ENCODE data around the gene GRIN2A. TPM values are rescaled to one million over a fixed set of nuclear protein-coding genes. Genes with fewer than 3 reads are reported as not detected.

GRIN2A gene
- total RNA-seq, 1 donor from 2014 or later: not detected

- intact Hi-C loops (cut with micrococcal nuclease): no loop called here
Observed at GRCh38 chr16:10036956-10037355, 145.3 kb downstream of the GRIN2A start.

DNA sequence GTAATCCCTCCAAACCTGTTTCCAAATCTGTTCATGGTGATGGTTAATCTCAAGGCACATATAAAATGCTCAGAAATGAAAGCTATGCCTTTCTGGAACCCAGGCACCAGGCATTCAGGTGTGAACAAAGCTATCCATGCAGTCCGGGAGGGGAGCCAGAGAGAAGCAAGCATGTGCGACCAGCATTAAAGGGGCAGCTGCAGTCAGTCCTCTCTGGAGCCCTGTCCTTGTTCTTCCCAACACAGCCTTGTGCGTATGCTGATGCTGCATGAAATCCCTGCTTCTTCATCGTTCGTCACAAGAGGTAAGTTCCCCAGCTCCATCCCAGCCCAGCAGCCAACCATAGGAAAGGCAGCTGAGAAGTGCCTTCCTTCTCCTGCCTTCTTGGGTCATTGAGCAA, 148.7 kb downstream of the GRIN2A start:
- intact Hi-C loops (cut with micrococcal nuclease): no loop called here

- intact Hi-C loops (cut with micrococcal nuclease): no loop called here
Observed at GRCh38 chr16:10031955-10032354, 150.3 kb downstream of the GRIN2A start.

DNA sequence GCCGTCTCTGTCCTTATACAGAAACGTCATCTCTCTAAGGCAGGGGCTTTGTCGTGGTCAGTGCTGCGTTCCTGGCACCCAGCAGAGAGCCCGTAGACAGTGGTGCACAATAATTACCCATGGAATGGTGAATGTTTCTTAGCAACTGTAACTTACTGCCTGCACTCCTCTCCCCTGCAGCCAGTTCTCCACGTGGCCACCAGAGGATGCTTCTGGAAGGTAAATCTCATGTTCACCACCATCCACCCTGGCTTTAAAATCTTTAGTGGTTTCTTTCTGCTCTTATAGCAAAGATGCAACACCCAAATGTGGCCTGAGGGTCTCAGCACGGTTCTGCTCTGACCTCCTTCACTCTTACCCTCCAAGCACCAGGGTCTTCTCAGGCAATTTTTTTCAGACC, 150.8 kb downstream of the GRIN2A start:
- intact Hi-C loops (cut with micrococcal nuclease): no loop called here

DNA sequence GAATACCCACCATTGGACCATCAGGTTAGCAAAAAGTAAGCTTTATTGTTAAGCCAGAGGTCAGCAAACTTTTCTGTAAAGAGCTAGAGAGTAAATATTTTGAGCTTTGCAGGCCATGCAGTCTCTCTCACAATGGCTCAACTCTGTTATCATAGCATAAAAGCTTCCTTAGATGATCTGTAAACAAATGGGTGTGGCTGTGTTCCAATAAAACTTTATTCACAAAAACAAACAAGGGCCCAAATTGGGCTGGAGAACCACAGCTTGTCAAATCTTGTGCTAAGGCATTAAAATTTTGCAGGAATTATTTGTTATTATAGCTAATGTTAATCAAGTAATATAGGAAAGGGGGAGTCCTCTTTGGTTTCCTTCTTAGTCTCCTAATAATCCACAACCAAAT, 153.6 kb downstream of the GRIN2A start:
- intact Hi-C loops (cut with micrococcal nuclease): no loop called here

DNA sequence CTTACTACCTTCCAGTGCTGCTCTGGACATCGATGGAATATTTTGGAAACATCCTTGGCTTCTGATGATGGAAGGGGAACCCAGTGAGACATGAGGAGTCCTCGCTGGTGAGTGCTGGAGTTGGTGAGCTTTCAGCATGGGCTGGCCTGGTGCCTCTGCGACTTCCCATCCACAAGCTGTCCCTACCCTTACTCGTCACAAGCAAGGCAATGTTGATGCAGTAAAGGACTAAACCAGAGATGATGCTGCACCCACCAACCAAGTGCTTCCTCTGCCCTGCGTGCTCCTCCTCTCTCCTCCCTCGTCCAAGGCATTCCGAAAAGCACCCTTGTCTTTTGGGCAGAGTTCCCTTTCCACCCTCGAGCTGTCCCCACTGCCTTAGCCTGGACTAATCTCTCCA, 154.7 kb downstream of the GRIN2A start:
- intact Hi-C loops (cut with micrococcal nuclease): no loop called here

- intact Hi-C loops (cut with micrococcal nuclease): no loop called here
Observed at GRCh38 chr16:10026593-10026992, 155.6 kb downstream of the GRIN2A start.

GRCh38 chr16:10022098-10022497, 160.1 kb downstream of the GRIN2A start:
- intact Hi-C loops (cut with micrococcal nuclease): no loop called here

GRCh38 chr16:10020866-10021265, 161.4 kb downstream of the GRIN2A start:
- intact Hi-C loops (cut with micrococcal nuclease): no loop called here

GRCh38 chr16:10016752-10017151, 165.5 kb downstream of the GRIN2A start:
- intact Hi-C loops (cut with micrococcal nuclease): no loop called here

GRCh38 chr16:10015397-10015796, 166.8 kb downstream of the GRIN2A start:
- intact Hi-C loops (cut with micrococcal nuclease): no loop called here

GRCh38 chr16:10013774-10014173, 168.5 kb downstream of the GRIN2A start:
- intact Hi-C loops (cut with micrococcal nuclease): no loop called here

DNA sequence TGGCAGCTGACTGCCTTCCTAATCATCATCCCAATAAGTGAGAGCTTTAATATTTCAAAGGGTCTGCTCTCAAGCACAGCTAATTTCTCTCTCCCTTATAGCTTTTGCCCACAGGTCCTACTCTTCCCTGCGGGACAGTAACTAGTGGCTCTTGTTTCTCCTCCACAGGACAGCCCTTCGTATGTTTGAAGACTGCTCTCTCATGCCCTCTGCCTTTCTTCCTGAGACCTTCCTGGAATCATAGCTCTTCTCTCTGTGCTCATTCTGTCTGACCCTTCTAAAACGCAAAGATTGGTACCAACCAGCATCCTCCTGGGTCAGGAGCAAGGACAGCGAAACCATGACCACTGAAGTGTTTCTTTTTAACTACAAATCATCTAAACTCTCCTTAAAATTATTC, 168.9 kb downstream of the GRIN2A start:
- intact Hi-C loops (cut with micrococcal nuclease): no loop called here

DNA sequence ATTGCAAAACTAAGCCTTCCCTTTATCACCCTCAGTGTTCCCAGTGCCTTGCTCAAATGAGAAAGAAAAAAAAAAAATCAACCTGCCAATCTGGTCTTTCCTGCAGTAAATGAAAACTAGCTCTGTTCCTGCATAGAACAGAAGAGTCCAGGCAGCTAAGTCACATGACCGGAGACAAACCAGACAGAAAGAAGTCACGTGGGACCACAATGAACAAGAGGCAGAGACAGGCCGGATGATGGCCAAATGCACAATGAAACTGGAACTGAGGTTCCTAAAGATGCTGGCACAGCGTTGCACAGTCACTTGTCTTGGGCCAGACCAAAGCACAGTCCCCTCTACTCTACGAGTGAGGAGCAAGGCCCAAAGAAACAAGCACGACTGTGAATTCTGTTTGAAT, 172.5 kb downstream of the GRIN2A start:
- intact Hi-C loops (cut with micrococcal nuclease): no loop called here

GRCh38 chr16:10003486-10003885, 178.7 kb downstream of the GRIN2A start:
- intact Hi-C loops (cut with micrococcal nuclease): no loop called here

DNA sequence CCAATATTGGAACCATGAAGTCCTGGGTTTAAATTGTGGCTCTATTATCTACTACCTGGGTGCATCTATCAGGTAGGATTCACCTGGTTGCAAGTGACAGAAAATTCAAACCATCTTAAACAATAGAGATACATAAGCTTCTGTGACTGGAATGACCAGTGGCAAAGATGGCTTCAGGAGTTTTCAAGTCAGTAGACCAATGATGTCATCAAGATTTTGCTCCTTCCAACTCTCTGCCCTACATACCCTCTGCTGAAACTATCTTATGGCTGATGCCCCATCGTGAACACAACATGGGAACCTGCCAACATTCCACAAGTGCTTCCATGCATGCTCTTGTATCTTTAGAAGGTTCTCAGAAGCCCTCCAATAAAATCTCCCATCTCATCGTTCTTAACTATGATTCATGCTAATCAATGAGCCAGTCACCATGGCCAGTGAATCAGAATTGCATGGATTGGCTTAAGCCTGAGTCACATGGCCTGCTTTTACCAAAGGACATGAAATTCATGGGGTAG, 180.9 kb downstream of the GRIN2A start:
- intact Hi-C loops (cut with micrococcal nuclease): no loop called here

DNA sequence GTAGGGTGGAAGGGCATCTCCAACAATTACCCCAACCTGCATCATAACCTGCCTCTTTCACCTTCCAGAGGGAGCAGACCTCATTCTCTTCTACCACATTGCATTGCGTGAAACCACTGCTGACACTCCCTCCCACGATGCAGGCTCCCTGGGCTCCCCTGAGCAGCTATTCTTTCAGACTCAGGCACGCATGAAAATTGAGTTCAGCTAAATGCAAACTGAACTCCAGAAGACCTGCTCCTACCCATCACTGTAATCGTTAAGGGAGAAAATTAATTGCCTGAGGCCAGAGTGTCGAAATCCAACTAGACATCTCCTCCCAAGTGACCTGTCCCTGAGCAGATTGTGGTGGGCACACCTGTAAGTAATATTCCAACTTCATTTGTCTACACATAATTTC, 186.0 kb downstream of the GRIN2A start:
- intact Hi-C loops (cut with micrococcal nuclease): no loop called here

GRCh38 chr16:9992441-9992840, 189.8 kb downstream of the GRIN2A start:
- intact Hi-C loops (cut with micrococcal nuclease): no loop called here

- intact Hi-C loops (cut with micrococcal nuclease): no loop called here
Observed at GRCh38 chr16:9980981-9981380, 201.2 kb downstream of the GRIN2A start.

- intact Hi-C loops (cut with micrococcal nuclease): no loop called here
Observed at GRCh38 chr16:9978160-9978725, 204.0 kb downstream of the GRIN2A start.

GRCh38 chr16:9977333-9977897, 204.8 kb downstream of the GRIN2A start:
- intact Hi-C loops (cut with micrococcal nuclease): no loop called here

DNA sequence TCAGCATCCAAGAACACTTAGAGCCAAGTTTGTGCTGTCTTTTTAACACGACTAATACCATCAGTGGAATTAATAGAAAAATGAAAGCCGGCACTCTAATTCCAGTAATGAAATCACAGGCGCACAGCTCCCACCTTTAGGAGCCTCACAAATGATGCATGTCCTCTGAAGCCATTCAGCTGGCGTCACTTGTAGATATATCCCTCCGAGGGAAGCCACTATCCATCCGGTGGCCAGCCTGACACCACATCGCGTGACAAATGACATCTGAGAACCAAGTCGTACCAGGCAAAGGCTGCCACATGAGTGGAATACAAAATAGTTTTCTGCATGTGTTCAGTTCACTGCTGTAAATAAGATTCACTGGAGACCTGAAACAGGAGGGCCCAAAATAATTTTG, 205.6 kb downstream of the GRIN2A start:
- intact Hi-C loops (cut with micrococcal nuclease): no loop called here

- intact Hi-C loops (cut with micrococcal nuclease): no loop called here
Observed at GRCh38 chr16:9971907-9972306, 210.3 kb downstream of the GRIN2A start.
